Measurements from ENCODE around the gene PDZD2. TPM values are rescaled to one million over a fixed set of nuclear protein-coding genes. Genes with fewer than 3 reads are reported as not detected.
A peak's percentile ranks its signal among the peaks of the same experiment; 100 is the strongest.

PDZD2 gene
- total RNA-seq, 1 experiment from 2014 or later: 2.1 TPM

- Histone ChIP-seq H3K36me3 (replicated peaks; ENCODE audit: control insufficient read depth, insufficient read depth, low read length) (no peaks in the 10 kb centered on the region), H3K4me3 (ENCODE audit: insufficient read depth, low read depth, low read length) (no peak overlapping the region), H3K27me3 (ENCODE audit: control insufficient read depth, insufficient read depth, low read length) (no peaks in the 10 kb centered on the region)
- DNase-seq: no peak
Measured at GRCh38 chr5:31623249-31623648, 15.7 kb upstream of the PDZD2 start.

- Histone ChIP-seq H3K4me3 (ENCODE audit: insufficient read depth, low read depth, low read length) (no peak overlapping the region), H3K27me3 (ENCODE audit: control insufficient read depth, insufficient read depth, low read length) (no peaks in the 10 kb centered on the region), H3K36me3 (replicated peaks; ENCODE audit: control insufficient read depth, insufficient read depth, low read length) (no peaks in the 10 kb centered on the region)
- no peak for DNase-seq
Measured at GRCh38 chr5:31625394-31625793, 13.5 kb upstream of the PDZD2 start.

GRCh38 chr5:31626156-31626555, 12.8 kb upstream of the PDZD2 start:
- DNase-seq: no peak
- Histone ChIP-seq H3K36me3 (replicated peaks; ENCODE audit: control insufficient read depth, insufficient read depth, low read length) (no peaks in the 10 kb centered on the region), H3K4me3 (ENCODE audit: insufficient read depth, low read depth, low read length) (no peak overlapping the region), H3K27me3 (ENCODE audit: control insufficient read depth, insufficient read depth, low read length) (no peaks in the 10 kb centered on the region; the same call in 1 of the 2 replicates)

GRCh38 chr5:31626604-31627234, 12.2 kb upstream of the PDZD2 start:
- H3K36me3 ChIP-seq (replicated peaks; ENCODE audit: control insufficient read depth, insufficient read depth, low read length): no peaks in the 10 kb centered on the region
- no peak for DNase-seq
- H3K27me3 ChIP-seq (ENCODE audit: control insufficient read depth, insufficient read depth, low read length): no peaks in the 10 kb centered on the region; the same call in 1 of the 2 replicates
- H3K4me3 ChIP-seq (ENCODE audit: insufficient read depth, low read depth, low read length): no peak overlapping the region

GRCh38 chr5:31630931-31631330, 8.0 kb upstream of the PDZD2 start:
- Histone ChIP-seq H3K36me3 (replicated peaks; ENCODE audit: control insufficient read depth, insufficient read depth, low read length) (no peaks in the 10 kb centered on the region), H3K4me3 (ENCODE audit: insufficient read depth, low read depth, low read length) (no peak overlapping the region), H3K27me3 (ENCODE audit: control insufficient read depth, insufficient read depth, low read length) (no peaks in the 10 kb centered on the region; the same call in 1 of the 2 replicates)
- no peak for DNase-seq

GRCh38 chr5:31632460-31632859, 6.5 kb upstream of the PDZD2 start:
- no peak for DNase-seq
- no peak overlapping the region for H3K4me3 ChIP-seq (ENCODE audit: insufficient read depth, low read depth, low read length)
- no peaks in the 10 kb centered on the region; the same call in 1 of the 2 replicates for H3K27me3 ChIP-seq (ENCODE audit: control insufficient read depth, insufficient read depth, low read length)
- no peaks in the 10 kb centered on the region for H3K36me3 ChIP-seq (replicated peaks; ENCODE audit: control insufficient read depth, insufficient read depth, low read length)

GRCh38 chr5:31635446-31635845, 3.5 kb upstream of the PDZD2 start:
- DNase-seq: no peak
- peaks cover 14% of the 10 kb centered on the region for H3K27me3 ChIP-seq (ENCODE audit: control insufficient read depth, insufficient read depth, low read length)
- no peak overlapping the region for H3K4me3 ChIP-seq (ENCODE audit: insufficient read depth, low read depth, low read length)
- H3K36me3 ChIP-seq (replicated peaks; ENCODE audit: control insufficient read depth, insufficient read depth, low read length): no peaks in the 10 kb centered on the region

- DNase-seq: no peak
Measured at GRCh38 chr5:31637851-31638250, 1.1 kb upstream of the PDZD2 start.

GRCh38 chr5:31638345-31638744, 586 bp upstream of the PDZD2 start:
- Histone ChIP-seq H3K27me3 (ENCODE audit: control insufficient read depth, insufficient read depth, low read length) (peaks cover 15% of the 10 kb centered on the region), H3K36me3 (replicated peaks; ENCODE audit: control insufficient read depth, insufficient read depth, low read length) (no peaks in the 10 kb centered on the region), H3K4me3 (ENCODE audit: insufficient read depth, low read depth, low read length) (peak overlapping the region; percentile 67)
- DNase-seq: no peak

More at GRCh38 chr5:31637851-31638250, 1.1 kb upstream of the PDZD2 start:
- H3K4me3 ChIP-seq (ENCODE audit: insufficient read depth, low read depth, low read length): no peak overlapping the region
- peaks cover 15% of the 10 kb centered on the region for H3K27me3 ChIP-seq (ENCODE audit: control insufficient read depth, insufficient read depth, low read length)
- H3K36me3 ChIP-seq (replicated peaks; ENCODE audit: control insufficient read depth, insufficient read depth, low read length): no peaks in the 10 kb centered on the region

GRCh38 chr5:31639481-31640411, 815 bp downstream of the PDZD2 start:
- DNase-seq: peak; percentile 70
- H3K36me3 ChIP-seq (replicated peaks; ENCODE audit: control insufficient read depth, insufficient read depth, low read length): no peaks in the 10 kb centered on the region
- H3K27me3 ChIP-seq (ENCODE audit: control insufficient read depth, insufficient read depth, low read length): peaks cover 15% of the 10 kb centered on the region
- peak overlapping the region; percentile 67 for H3K4me3 ChIP-seq (ENCODE audit: insufficient read depth, low read depth, low read length)

- Histone ChIP-seq H3K27me3 (ENCODE audit: control insufficient read depth, insufficient read depth, low read length) (peaks cover 15% of the 10 kb centered on the region), H3K4me3 (ENCODE audit: insufficient read depth, low read depth, low read length) (no peak overlapping the region), H3K36me3 (replicated peaks; ENCODE audit: control insufficient read depth, insufficient read depth, low read length) (no peaks in the 10 kb centered on the region)
- DNase-seq: no peak
Measured at GRCh38 chr5:31640573-31640972, 1.6 kb downstream of the PDZD2 start.

- Histone ChIP-seq H3K4me3 (ENCODE audit: insufficient read depth, low read depth, low read length) (no peak overlapping the region), H3K27me3 (ENCODE audit: control insufficient read depth, insufficient read depth, low read length) (peaks cover 15% of the 10 kb centered on the region), H3K36me3 (replicated peaks; ENCODE audit: control insufficient read depth, insufficient read depth, low read length) (no peaks in the 10 kb centered on the region)
- DNase-seq: no peak
Measured at GRCh38 chr5:31641059-31641458, 2.1 kb downstream of the PDZD2 start.

GRCh38 chr5:31641575-31641974, 2.6 kb downstream of the PDZD2 start:
- no peak overlapping the region for H3K4me3 ChIP-seq (ENCODE audit: insufficient read depth, low read depth, low read length)
- no peak for DNase-seq
- peaks cover 15% of the 10 kb centered on the region for H3K27me3 ChIP-seq (ENCODE audit: control insufficient read depth, insufficient read depth, low read length)
- H3K36me3 ChIP-seq (replicated peaks; ENCODE audit: control insufficient read depth, insufficient read depth, low read length): no peaks in the 10 kb centered on the region

- peaks cover 2% of the 10 kb centered on the region; the same call in 1 of the 2 replicates for H3K27me3 ChIP-seq (ENCODE audit: control insufficient read depth, insufficient read depth, low read length)
- peak; percentile 41 for DNase-seq
- H3K36me3 ChIP-seq (replicated peaks; ENCODE audit: control insufficient read depth, insufficient read depth, low read length): no peaks in the 10 kb centered on the region
- H3K4me3 ChIP-seq (ENCODE audit: insufficient read depth, low read depth, low read length): no peak overlapping the region
Measured at GRCh38 chr5:31645420-31646081, 6.6 kb downstream of the PDZD2 start.

Measured in H7 (cell line).